22Rv1 (cell line): ENCODE measurements around the gene SVOPL.

ENCODE experiments used
- H3K27ac ChIP-seq: fragments of 450-650 bp; 2 replicates; pipeline ENCODE4 v1.5.1; 2017
- ZFX ChIP-seq: fragments of 450-650 bp; IDR thresholded peaks from 2 replicates; pipeline ENCODE4 v1.6.1; 2017; ENCODE audit warnings: antibody characterized with exemption, borderline replicate concordance
- TF ChIP-seq, protein P1 (sequence below): fragments of 450-650 bp; IDR thresholded peaks from 2 replicates; pipeline ENCODE4 v1.5.1; 2017; ENCODE audit warnings: mild to moderate bottlenecking

The SVOPL gene

GRCh38 chr7:138575897-138576428 lies 125.2 kb downstream of the SVOPL start:
- TF ChIP-seq, protein P1, sequence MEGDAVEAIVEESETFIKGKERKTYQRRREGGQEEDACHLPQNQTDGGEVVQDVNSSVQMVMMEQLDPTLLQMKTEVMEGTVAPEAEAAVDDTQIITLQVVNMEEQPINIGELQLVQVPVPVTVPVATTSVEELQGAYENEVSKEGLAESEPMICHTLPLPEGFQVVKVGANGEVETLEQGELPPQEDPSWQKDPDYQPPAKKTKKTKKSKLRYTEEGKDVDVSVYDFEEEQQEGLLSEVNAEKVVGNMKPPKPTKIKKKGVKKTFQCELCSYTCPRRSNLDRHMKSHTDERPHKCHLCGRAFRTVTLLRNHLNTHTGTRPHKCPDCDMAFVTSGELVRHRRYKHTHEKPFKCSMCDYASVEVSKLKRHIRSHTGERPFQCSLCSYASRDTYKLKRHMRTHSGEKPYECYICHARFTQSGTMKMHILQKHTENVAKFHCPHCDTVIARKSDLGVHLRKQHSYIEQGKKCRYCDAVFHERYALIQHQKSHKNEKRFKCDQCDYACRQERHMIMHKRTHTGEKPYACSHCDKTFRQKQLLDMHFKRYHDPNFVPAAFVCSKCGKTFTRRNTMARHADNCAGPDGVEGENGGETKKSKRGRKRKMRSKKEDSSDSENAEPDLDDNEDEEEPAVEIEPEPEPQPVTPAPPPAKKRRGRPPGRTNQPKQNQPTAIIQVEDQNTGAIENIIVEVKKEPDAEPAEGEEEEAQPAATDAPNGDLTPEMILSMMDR: no peak
- TF ChIP-seq ZFX: no peak
- no peak overlapping the region; the same call in 1 of the 2 replicates for H3K27ac ChIP-seq

DNA sequence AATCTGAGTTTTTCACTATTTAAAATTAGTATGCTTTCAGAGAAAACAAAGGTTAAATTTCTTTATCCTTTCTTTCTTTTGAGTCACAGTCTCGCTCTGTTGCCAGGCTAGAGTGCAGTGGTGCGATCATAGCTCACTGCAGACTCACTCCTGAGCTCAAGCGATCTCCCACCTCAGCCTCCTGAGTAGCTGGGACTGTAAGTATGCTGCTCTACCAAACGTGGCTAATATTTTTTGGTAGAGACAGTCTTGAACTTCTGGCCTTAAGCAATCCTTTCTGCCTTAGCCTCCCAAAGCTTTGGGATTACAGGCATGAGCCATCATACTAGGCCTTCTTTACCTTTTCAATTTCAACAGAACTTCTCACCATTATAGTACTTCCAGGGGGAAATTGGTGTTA lies 127.4 kb downstream of the SVOPL start:
- TF ChIP-seq ZFX: no peak
- TF ChIP-seq, protein P1: no peak
- H3K27ac ChIP-seq: 0 out of 2 replicates have a peak overlapping the region, but pooled peaks have one; percentile 0

DNA sequence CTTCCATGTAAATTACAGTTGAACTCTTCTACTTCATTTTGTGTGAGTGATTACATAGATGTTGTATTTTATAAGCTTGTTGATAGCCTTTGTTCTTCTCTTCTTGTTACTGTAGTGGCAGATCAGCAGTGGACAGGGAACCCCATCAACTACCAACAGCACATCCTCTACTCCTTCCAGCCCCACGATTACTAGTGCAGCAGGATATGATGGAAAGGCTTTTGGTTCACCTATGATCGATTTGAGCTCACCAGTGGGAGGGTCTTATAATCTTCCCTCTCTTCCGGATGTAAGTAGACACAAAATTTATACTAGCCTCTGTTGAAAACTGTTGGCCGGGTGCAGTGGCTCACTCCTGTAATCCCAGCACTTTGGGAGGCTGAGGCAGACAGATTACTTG lies 130.4 kb downstream of the SVOPL start:
- no peak for TF ChIP-seq ZFX
- TF ChIP-seq, protein P1: no peak
- H3K27ac ChIP-seq: no peak overlapping the region

DNA sequence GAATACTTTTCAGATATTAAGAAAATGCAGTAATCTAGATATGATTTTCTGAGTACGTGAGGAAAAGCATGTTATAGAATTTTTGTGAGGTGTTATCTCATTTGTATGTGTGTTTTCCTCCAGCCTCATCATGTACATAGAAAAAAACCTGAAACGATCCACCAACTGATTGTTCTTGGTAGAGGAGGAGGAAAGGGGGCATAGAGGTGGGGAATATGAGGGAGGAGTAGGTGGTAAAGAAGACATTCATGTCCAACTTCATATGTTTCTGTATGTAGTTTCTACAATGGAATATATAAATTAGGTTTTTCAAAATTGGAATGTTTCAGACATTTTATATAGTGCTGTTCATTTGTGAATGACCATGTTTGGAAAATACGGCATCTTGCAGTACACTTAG lies 131.7 kb downstream of the SVOPL start:
- peak overlapping the region; percentile 22; the same call in 1 of the 2 replicates for H3K27ac ChIP-seq
- no peak for TF ChIP-seq ZFX
- TF ChIP-seq, protein P1: no peak

GRCh38 chr7:138568655-138569054 lies 132.5 kb downstream of the SVOPL start:
- no peak for TF ChIP-seq ZFX
- TF ChIP-seq, protein P1: no peak
- H3K27ac ChIP-seq: no peak overlapping the region

GRCh38 chr7:138565451-138566114 lies 135.6 kb downstream of the SVOPL start:
- no peak for TF ChIP-seq ZFX
- TF ChIP-seq, protein P1: no peak

DNA sequence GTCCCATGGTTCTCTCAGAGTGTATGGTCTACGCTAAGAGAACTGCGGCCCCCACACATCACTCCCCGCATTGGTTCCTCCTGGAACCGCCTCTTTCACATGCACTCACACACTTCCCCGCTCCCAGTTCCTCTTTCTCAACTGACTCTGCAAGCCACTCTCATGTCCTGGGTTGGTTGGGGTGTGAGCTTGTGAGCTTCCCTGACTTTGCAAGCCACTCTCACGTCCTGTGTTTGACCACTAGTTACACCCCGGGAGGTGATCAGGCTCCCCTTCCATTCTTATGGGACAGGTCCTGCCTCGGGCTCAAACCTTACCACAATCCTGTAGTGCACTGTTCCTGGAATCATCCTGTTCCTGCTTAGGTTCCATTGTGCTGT lies 136.1 kb downstream of the SVOPL start:
- no peak overlapping the region for H3K27ac ChIP-seq
- TF ChIP-seq, protein P1: no peak
- TF ChIP-seq ZFX: no peak

More at GRCh38 chr7:138565451-138566114, 135.6 kb downstream of the SVOPL start:
- no peak overlapping the region for H3K27ac ChIP-seq
